ENCODE data around the gene MYCBP.
"Not testable (repeated sequence)": the region's sequence is repeated elsewhere in the genome, so short reads cannot be mapped to it uniquely, and the experiment has no call there.

The MYCBP gene

DNA sequence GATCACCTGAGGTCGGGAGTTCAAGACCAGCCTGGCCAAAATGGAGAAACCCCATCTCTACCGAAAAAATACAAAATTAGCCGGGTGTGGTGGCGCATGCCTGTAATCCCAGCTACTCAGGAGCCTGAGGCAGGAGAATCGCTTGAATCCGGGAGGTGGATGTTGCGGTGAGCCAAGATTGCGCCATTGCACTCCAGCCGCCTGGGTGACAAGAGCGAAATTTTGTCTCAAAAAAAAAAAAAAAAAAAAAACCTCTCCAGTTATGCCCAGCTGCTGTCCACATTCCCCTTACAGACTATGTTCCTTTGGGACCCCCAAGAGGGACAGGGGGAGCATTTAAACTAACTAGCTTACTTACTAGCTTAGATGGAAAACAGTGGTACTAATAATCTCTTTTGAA lies 36.8 kb downstream of the MYCBP start:
- not testable (repeated sequence) for H3K4me3 ChIP-seq (ENCODE audit: low read length in 2 of 2); H3K4me1 ChIP-seq (ENCODE audit: control insufficient read depth, insufficient read depth, low read length); H3K27ac ChIP-seq (ENCODE audit: low read length); H3K9ac ChIP-seq (ENCODE audit: low read length in 2 of 2); H3K27me3 ChIP-seq (ENCODE audit: control insufficient read depth in 1 of 2, insufficient read depth in 2 of 2, low read length in 2 of 2); H3K9me3 ChIP-seq (ENCODE audit: control insufficient read depth in 2 of 2, low read length in 2 of 2)
- peaks cover 16 to 18% of the 10 kb centered on the region in 2 donors for H3K36me3 ChIP-seq (ENCODE audit: control insufficient read depth in 2 of 2, insufficient read depth in 2 of 2, low read length in 2 of 2)

DNA sequence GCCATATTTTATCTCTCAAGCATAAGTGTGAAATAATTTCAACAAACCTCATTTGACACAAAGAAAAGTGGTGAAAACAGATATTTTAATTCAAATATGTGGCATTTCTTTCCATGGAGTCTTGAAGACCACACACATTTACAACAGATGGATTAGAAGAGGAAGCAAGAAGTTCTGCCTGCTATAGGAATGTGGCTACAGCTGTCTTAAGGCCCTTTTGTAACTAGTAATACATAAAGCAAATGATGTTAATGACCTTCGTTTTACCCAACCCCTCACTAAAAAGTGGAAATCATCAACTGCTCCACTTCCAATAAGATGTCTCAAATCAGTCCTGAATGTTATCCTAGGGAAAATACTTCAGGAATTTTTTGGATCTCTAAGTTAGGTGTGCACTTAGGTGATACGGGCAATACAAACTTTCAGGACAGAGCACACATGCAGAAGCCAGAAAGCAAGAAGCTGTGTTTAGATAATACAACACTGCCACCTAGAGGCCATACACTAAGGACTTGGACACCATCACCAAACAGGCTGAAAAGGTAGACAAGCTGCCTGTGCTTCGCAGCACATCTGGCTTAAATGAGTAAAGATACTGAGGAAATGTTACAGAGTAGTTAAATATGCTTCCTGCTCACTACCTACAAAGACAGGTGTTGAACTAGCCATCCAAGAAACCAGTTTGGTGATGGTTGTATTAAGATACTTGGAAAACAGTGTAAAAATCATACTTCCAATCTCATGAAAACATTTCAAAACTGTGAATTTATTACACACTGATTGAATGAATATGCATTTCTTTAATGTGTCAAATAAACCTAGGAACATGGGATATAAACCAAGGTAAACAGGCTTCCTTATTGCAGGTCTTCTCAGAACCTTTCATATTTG lies 38.0 kb downstream of the MYCBP start:
- no peak overlapping the region for H3K27ac ChIP-seq (ENCODE audit: low read length)
- peaks cover 16 to 18% of the 10 kb centered on the region in 2 donors for H3K36me3 ChIP-seq (ENCODE audit: control insufficient read depth in 2 of 2, insufficient read depth in 2 of 2, low read length in 2 of 2)
- no peaks in the 10 kb centered on the region for H3K9me3 ChIP-seq (ENCODE audit: control insufficient read depth in 2 of 2, low read length in 2 of 2)
- no peaks in the 10 kb centered on the region for H3K27me3 ChIP-seq (ENCODE audit: control insufficient read depth in 1 of 2, insufficient read depth in 2 of 2, low read length in 2 of 2)
- H3K4me3 ChIP-seq (ENCODE audit: low read length in 2 of 2), result no peak overlapping the region
- H3K9ac ChIP-seq (ENCODE audit: low read length in 2 of 2), result no peak overlapping the region
- no peaks in the 10 kb centered on the region for H3K4me1 ChIP-seq (ENCODE audit: control insufficient read depth, insufficient read depth, low read length)

DNA sequence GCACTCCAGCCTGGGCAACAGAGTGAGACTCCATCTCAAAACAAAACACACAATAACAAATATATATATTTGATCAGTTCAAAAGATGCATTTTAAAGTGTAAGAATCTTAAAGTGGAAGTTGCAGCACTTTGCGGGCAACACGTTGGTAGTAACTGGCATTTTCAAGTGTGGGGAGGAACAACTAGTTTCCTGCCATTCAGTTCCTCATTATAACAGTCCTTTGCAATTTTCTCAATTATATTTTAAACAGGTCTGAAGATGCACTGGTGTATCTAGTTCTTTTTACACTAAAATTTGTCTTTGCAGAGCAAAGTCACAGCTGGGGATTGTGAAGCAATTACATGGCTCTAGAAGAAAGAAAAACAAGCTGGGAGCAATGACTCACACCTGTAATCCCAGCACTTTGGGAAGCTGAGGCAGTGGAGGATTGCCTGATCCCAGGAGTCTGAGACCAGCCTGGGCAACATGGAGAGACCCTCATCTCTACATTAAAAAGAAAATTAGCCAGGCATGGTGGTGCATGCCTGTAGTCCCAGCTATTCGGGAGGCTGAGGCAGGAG lies 38.8 kb downstream of the MYCBP start:
- Histone ChIP-seq H3K4me1 (ENCODE audit: control insufficient read depth, insufficient read depth, low read length) (peaks cover 7% of the 10 kb centered on the region), H3K4me3 (ENCODE audit: low read length in 2 of 2) (no peak overlapping the region), H3K9ac (ENCODE audit: low read length in 2 of 2) (no peak overlapping the region), H3K9me3 (ENCODE audit: control insufficient read depth in 2 of 2, low read length in 2 of 2) (no peaks in the 10 kb centered on the region), H3K36me3 (ENCODE audit: control insufficient read depth in 2 of 2, insufficient read depth in 2 of 2, low read length in 2 of 2) (peaks cover 15 to 17% of the 10 kb centered on the region in 2 donors), H3K27me3 (ENCODE audit: control insufficient read depth in 1 of 2, insufficient read depth in 2 of 2, low read length in 2 of 2) (no peaks in the 10 kb centered on the region), H3K27ac (ENCODE audit: low read length) (no peak overlapping the region)

DNA sequence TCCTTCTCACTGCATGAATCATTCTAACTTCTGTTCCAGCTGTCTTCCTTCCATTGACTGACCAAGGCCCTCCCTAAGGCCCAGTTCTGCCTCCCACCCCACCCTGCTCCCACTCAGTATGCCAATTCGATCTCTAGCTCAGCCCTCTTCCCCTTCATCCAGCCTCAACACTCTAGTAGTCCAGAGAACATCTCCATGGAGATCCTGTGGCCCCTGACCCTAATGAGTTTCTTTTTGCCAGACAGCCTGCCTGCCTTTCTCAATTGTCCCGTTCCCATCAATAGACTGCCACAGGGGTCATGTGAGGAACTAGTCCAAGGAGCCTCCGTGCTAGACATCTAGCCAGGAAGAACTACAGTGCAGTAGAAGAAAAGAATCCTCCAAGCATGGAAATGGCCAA lies 40.0 kb downstream of the MYCBP start:
- Histone ChIP-seq H3K27me3 (ENCODE audit: control insufficient read depth in 1 of 2, insufficient read depth in 2 of 2, low read length in 2 of 2) (no peaks in the 10 kb centered on the region), H3K4me3 (ENCODE audit: low read length in 2 of 2) (no peak overlapping the region), H3K4me1 (ENCODE audit: control insufficient read depth, insufficient read depth, low read length) (peaks cover 10% of the 10 kb centered on the region), H3K9ac (ENCODE audit: low read length in 2 of 2) (no peak overlapping the region), H3K27ac (ENCODE audit: low read length) (no peak overlapping the region), H3K9me3 (ENCODE audit: control insufficient read depth in 2 of 2, low read length in 2 of 2) (no peaks in the 10 kb centered on the region), H3K36me3 (ENCODE audit: control insufficient read depth in 2 of 2, insufficient read depth in 2 of 2, low read length in 2 of 2) (peaks cover 4 to 6% of the 10 kb centered on the region in 2 donors)

DNA sequence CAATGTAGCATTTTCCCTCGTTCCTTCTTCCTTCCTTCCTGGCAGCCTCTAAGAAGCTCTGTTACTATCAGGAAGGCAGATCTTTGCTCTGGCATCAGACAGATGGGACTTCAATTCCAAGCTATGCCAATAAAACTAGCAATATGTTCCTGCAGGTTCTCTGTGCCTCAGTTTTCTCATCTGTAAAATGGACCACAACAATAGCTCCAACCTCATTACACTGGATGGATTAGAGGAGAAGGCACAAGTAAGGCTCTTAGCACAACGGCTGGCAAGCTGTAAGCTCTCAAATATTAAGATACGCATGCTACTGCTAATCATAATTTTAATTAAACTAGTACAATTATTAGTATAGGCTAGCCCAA lies 40.8 kb downstream of the MYCBP start:
- H3K4me3 ChIP-seq (ENCODE audit: low read length in 2 of 2), result no peak overlapping the region
- no peaks in the 10 kb centered on the region for H3K36me3 ChIP-seq (ENCODE audit: control insufficient read depth in 2 of 2, insufficient read depth in 2 of 2, low read length in 2 of 2)
- no peak overlapping the region for H3K9ac ChIP-seq (ENCODE audit: low read length in 2 of 2)
- H3K4me1 ChIP-seq (ENCODE audit: control insufficient read depth, insufficient read depth, low read length), result peaks cover 10% of the 10 kb centered on the region
- H3K27ac ChIP-seq (ENCODE audit: low read length), result no peak overlapping the region
- H3K9me3 ChIP-seq (ENCODE audit: control insufficient read depth in 2 of 2, low read length in 2 of 2), result no peaks in the 10 kb centered on the region
- no peaks in the 10 kb centered on the region for H3K27me3 ChIP-seq (ENCODE audit: control insufficient read depth in 1 of 2, insufficient read depth in 2 of 2, low read length in 2 of 2)

DNA sequence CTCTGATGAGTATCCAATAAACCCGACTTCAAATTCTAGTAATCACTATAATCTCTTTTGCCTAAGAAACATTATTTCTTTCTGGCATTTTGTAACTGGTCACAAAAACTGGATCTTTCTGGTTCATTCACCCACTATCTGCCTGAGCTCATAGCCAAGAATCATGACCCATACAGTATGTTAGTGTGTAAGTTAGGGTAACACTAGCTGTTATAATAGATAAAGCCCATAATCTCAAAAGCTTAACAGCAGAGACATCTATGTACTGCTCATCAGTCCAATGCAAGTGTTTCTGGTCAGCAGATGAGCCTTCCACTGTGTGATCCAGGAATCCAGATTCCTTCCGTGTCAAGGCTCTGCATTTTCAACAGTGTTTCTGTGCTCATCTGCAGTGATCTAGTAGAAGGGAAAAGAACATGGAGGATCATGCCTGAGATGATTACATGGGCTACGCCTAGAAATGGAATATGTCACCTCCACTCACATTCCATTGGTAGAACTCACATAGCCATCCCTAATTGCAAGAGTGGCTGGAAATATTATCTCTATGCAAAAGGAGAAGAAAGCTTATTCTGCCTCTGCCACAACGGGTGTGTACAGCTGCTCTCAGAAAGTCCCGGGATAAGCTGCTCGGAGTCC lies 41.3 kb downstream of the MYCBP start:
- no peak overlapping the region for H3K27ac ChIP-seq (ENCODE audit: low read length)
- H3K4me1 ChIP-seq (ENCODE audit: control insufficient read depth, insufficient read depth, low read length), result peaks cover 10% of the 10 kb centered on the region
- H3K9ac ChIP-seq (ENCODE audit: low read length in 2 of 2), result no peak overlapping the region
- no peaks in the 10 kb centered on the region for H3K36me3 ChIP-seq (ENCODE audit: control insufficient read depth in 2 of 2, insufficient read depth in 2 of 2, low read length in 2 of 2)
- H3K4me3 ChIP-seq (ENCODE audit: low read length in 2 of 2), result no peak overlapping the region
- H3K27me3 ChIP-seq (ENCODE audit: control insufficient read depth in 1 of 2, insufficient read depth in 2 of 2, low read length in 2 of 2), result no peaks in the 10 kb centered on the region
- no peaks in the 10 kb centered on the region for H3K9me3 ChIP-seq (ENCODE audit: control insufficient read depth in 2 of 2, low read length in 2 of 2)

DNA sequence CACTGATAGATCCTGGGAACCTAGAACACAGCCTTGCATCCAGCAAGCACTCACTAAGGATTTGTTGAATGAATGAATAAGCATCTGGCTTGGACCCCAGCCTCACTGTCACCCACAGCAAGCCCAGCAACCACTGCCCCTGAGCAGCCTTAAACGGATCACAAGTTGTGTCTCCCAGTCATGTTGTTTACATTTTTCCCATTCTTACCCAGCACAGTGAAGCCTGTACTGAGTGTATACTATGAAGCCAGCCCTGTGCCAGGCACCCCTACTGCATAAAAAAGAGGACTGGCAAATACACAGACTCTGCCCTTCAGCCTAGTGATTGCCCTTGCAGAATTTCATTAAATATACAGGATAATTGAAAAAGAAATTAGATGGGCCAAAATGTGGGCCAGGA lies 43.8 kb downstream of the MYCBP start:
- Histone ChIP-seq H3K4me3 (ENCODE audit: low read length in 2 of 2) (no peak overlapping the region), H3K9ac (ENCODE audit: low read length in 2 of 2) (no peak overlapping the region), H3K9me3 (ENCODE audit: control insufficient read depth in 2 of 2, low read length in 2 of 2) (no peaks in the 10 kb centered on the region), H3K27ac (ENCODE audit: low read length) (no peak overlapping the region), H3K36me3 (ENCODE audit: control insufficient read depth in 2 of 2, insufficient read depth in 2 of 2, low read length in 2 of 2) (no peaks in the 10 kb centered on the region), H3K27me3 (ENCODE audit: control insufficient read depth in 1 of 2, insufficient read depth in 2 of 2, low read length in 2 of 2) (peaks cover 0 to 2% of the 10 kb centered on the region in 2 donors), H3K4me1 (ENCODE audit: control insufficient read depth, insufficient read depth, low read length) (peaks cover 10% of the 10 kb centered on the region)

DNA sequence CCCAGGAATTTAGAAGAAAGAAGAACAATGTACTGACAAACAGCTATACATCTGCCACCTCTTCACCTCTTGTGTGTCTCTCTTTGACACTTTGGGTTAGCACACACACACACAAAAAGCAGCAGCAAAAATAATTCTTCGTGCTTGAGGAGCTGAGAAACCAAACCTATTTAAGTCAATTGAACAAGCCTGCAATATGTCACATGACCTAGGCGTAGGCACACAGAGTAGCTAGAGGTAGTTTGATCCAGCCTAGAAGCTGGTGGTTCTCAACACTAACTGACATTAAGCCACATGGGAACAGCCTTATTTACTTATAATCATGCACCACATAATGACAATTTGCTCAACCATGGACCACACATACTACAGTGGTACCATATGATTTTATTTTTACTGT lies 45.8 kb downstream of the MYCBP start:
- Histone ChIP-seq H3K36me3 (ENCODE audit: control insufficient read depth in 2 of 2, insufficient read depth in 2 of 2, low read length in 2 of 2) (no peaks in the 10 kb centered on the region), H3K9me3 (ENCODE audit: control insufficient read depth in 2 of 2, low read length in 2 of 2) (no peaks in the 10 kb centered on the region), H3K27me3 (ENCODE audit: control insufficient read depth in 1 of 2, insufficient read depth in 2 of 2, low read length in 2 of 2) (peaks cover 0 to 2% of the 10 kb centered on the region in 2 donors), H3K4me1 (ENCODE audit: control insufficient read depth, insufficient read depth, low read length) (peaks cover 10% of the 10 kb centered on the region), H3K27ac (ENCODE audit: low read length) (no peak overlapping the region), H3K4me3 (ENCODE audit: low read length in 2 of 2) (no peak overlapping the region), H3K9ac (ENCODE audit: low read length in 2 of 2) (no peak overlapping the region)

DNA sequence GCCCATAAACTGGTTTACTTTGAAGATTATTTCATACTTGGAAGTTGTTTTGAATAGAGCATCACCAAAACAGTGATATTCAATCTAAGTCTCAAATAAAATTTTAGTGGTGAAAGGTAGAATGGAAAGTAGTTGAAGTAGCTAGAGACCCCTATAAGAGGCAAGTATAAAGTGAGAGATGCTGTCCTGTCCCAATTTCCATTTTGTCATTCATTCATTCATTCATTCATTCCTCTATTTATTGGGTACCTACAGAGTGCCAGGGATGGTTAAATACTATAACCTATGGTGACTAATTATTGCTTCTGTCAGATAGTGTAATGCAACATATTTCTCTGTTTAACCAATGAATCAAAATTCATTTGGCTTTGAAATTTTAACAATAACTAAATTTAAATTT lies 46.3 kb downstream of the MYCBP start:
- Histone ChIP-seq H3K9me3 (ENCODE audit: control insufficient read depth in 2 of 2, low read length in 2 of 2) (no peaks in the 10 kb centered on the region), H3K27me3 (ENCODE audit: control insufficient read depth in 1 of 2, insufficient read depth in 2 of 2, low read length in 2 of 2) (peaks cover 0 to 2% of the 10 kb centered on the region in 2 donors), H3K9ac (ENCODE audit: low read length in 2 of 2) (no peak overlapping the region), H3K4me1 (ENCODE audit: control insufficient read depth, insufficient read depth, low read length) (peaks cover 10% of the 10 kb centered on the region), H3K36me3 (ENCODE audit: control insufficient read depth in 2 of 2, insufficient read depth in 2 of 2, low read length in 2 of 2) (no peaks in the 10 kb centered on the region), H3K4me3 (ENCODE audit: low read length in 2 of 2) (no peak overlapping the region), H3K27ac (ENCODE audit: low read length) (no peak overlapping the region)

DNA sequence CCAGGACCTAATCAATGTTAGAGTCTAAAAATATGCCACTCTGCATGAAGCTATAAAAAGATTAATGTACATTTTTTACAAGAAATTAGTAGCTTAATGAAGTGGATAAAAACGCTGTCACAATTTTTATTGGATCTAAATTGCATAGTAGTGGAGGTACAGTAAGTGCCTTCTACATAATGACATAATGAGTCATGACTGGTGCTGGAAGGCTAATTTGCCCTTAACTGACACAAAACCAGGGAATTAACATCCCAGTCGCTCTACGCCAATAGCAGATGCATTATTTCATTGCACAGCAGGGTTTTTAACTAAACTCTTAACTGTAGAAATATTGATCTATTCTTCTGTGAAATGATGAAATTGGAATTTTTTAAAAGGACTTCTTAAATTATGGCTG lies 46.9 kb downstream of the MYCBP start:
- Histone ChIP-seq H3K4me3 (ENCODE audit: low read length in 2 of 2) (no peak overlapping the region), H3K36me3 (ENCODE audit: control insufficient read depth in 2 of 2, insufficient read depth in 2 of 2, low read length in 2 of 2) (no peaks in the 10 kb centered on the region), H3K9me3 (ENCODE audit: control insufficient read depth in 2 of 2, low read length in 2 of 2) (no peaks in the 10 kb centered on the region), H3K27me3 (ENCODE audit: control insufficient read depth in 1 of 2, insufficient read depth in 2 of 2, low read length in 2 of 2) (peaks cover 0 to 2% of the 10 kb centered on the region in 2 donors), H3K27ac (ENCODE audit: low read length) (no peak overlapping the region), H3K9ac (ENCODE audit: low read length in 2 of 2) (no peak overlapping the region), H3K4me1 (ENCODE audit: control insufficient read depth, insufficient read depth, low read length) (peaks cover 10% of the 10 kb centered on the region)

DNA sequence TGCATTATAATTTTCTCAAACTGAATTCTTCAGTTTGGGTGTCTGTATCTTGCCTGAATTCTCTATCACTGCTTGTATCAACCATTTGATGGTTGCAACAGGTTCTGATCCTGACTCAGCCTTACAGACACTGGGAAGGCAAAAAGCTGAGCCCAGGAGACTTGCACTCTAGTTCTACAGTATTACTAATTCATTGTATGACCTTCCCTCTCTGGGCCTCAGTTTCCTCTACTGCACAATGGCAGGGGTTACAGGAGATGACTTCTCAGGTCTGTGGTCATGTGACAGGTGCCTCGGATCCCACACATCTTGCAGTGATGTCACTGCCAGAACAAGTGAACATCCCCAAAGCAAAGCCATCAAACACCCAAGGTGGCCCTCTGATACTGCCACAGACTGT lies 52.3 kb downstream of the MYCBP start:
- H3K4me3 ChIP-seq (ENCODE audit: low read length in 2 of 2), result no peak overlapping the region
- H3K36me3 ChIP-seq (ENCODE audit: control insufficient read depth in 2 of 2, insufficient read depth in 2 of 2, low read length in 2 of 2), result no peaks in the 10 kb centered on the region
- peaks cover 30 to 36% of the 10 kb centered on the region in 2 donors for H3K27me3 ChIP-seq (ENCODE audit: control insufficient read depth in 1 of 2, insufficient read depth in 2 of 2, low read length in 2 of 2)
- peaks cover 11% of the 10 kb centered on the region for H3K4me1 ChIP-seq (ENCODE audit: control insufficient read depth, insufficient read depth, low read length)
- H3K27ac ChIP-seq (ENCODE audit: low read length), result no peak overlapping the region
- no peaks in the 10 kb centered on the region for H3K9me3 ChIP-seq (ENCODE audit: control insufficient read depth in 2 of 2, low read length in 2 of 2)
- H3K9ac ChIP-seq (ENCODE audit: low read length in 2 of 2), result no peak overlapping the region

Measured in stomach smooth muscle (tissue), 2 donors.